ENCODE data around the gene PIP4P1. TPM values are rescaled to one million over a fixed set of nuclear protein-coding genes. Genes with fewer than 3 reads are reported as not detected.

PIP4P1 gene
- total RNA-seq, 1 donor from 2014 or later: 38.4 TPM

DNA sequence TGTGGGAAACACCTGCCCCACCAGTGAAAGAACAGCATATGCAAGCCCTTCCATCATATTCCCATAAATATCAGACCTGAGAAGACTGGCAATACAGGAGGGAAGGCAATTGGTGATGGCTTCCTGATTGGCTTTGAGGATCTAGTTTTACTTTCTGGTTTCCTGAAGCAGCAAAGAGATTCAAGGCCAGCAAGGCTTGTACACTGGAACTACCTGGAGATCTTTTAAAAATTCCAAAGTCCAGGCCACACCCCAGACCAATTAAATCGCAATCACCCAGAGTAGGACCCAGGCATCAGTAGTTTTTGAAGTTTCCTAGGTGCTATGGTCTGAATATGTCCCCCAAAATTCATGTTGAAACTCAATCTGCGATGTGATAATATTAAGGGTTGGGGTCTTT lies 45.0 kb downstream of the PIP4P1 start:
- Mint-ChIP-seq H3K4me1 (ENCODE audit: unreplicated experiment) (peaks cover 21% of the 10 kb centered on the region), H3K9me3 (no peaks in the 10 kb centered on the region), H3K36me3 (no peaks in the 10 kb centered on the region), H3K4me3 (peak overlapping the region; percentile 9), H3K27me3 (no peaks in the 10 kb centered on the region), H3K27ac (peak overlapping the region; percentile 21)
- no peak for TF ChIP-seq CTCF (conservative IDR thresholded peaks at IDR 0.05)
- DNase-seq (ENCODE audit: extremely low spot score, unreplicated experiment): no peak

GRCh38 chr14:20415782-20416206 lies 45.4 kb downstream of the PIP4P1 start:
- no peak for DNase-seq (ENCODE audit: extremely low spot score, unreplicated experiment)
- Mint-ChIP-seq H3K27ac (peak overlapping the region; percentile 21), H3K27me3 (no peaks in the 10 kb centered on the region), H3K4me1 (ENCODE audit: unreplicated experiment) (peaks cover 21% of the 10 kb centered on the region), H3K36me3 (no peaks in the 10 kb centered on the region), H3K9me3 (no peaks in the 10 kb centered on the region), H3K4me3 (peak overlapping the region; percentile 9)
- peak; percentile 76 for TF ChIP-seq CTCF (conservative IDR thresholded peaks at IDR 0.05)

- DNase-seq (ENCODE audit: extremely low spot score, unreplicated experiment): no peak
- H3K4me3 Mint-ChIP-seq: peak overlapping the region; percentile 93
- H3K27ac Mint-ChIP-seq: peak overlapping the region; percentile 92
- peaks cover 21% of the 10 kb centered on the region for H3K4me1 Mint-ChIP-seq (ENCODE audit: unreplicated experiment)
- H3K27me3 Mint-ChIP-seq: no peaks in the 10 kb centered on the region
- H3K36me3 Mint-ChIP-seq: no peaks in the 10 kb centered on the region
- H3K9me3 Mint-ChIP-seq: no peaks in the 10 kb centered on the region
- TF ChIP-seq CTCF (conservative IDR thresholded peaks at IDR 0.05): no peak
Measured at GRCh38 chr14:20413744-20414082, 47.5 kb downstream of the PIP4P1 start.

GRCh38 chr14:20412876-20413743 lies 48.1 kb downstream of the PIP4P1 start, which contains the start of gene TEP1:
TSS of gene TEP1 (minus strand) at chr14:20413501. CDS start at chr14:20408439, 5,062 bp downstream.
- peak within 1 kb of the TSS; percentile 93 for H3K4me3 Mint-ChIP-seq
- peaks cover 21% of the 10 kb centered on the region for H3K4me1 Mint-ChIP-seq (ENCODE audit: unreplicated experiment)
- H3K36me3 Mint-ChIP-seq: no peaks in the 10 kb centered on the region
- DNase-seq (ENCODE audit: extremely low spot score, unreplicated experiment): peak; percentile 84
- no peak for TF ChIP-seq CTCF (conservative IDR thresholded peaks at IDR 0.05)
- H3K27me3 Mint-ChIP-seq: no peaks in the 10 kb centered on the region
- H3K27ac Mint-ChIP-seq: peak within 1 kb of the TSS; percentile 92
- H3K9me3 Mint-ChIP-seq: no peaks in the 10 kb centered on the region

- Mint-ChIP-seq H3K4me3 (peak overlapping the region; percentile 93), H3K36me3 (peaks cover 7% of the 10 kb centered on the region), H3K27ac (peak overlapping the region; percentile 92), H3K27me3 (no peaks in the 10 kb centered on the region), H3K4me1 (ENCODE audit: unreplicated experiment) (peaks cover 21% of the 10 kb centered on the region), H3K9me3 (no peaks in the 10 kb centered on the region)
- no peak for TF ChIP-seq CTCF (conservative IDR thresholded peaks at IDR 0.05)
- no peak for DNase-seq (ENCODE audit: extremely low spot score, unreplicated experiment)
Measured at GRCh38 chr14:20412411-20412810, 48.8 kb downstream of the PIP4P1 start.
